Sigmoid colon (tissue), 4 donors: ENCODE results near the gene PRR3.

Source experiments
- EP300 ChIP-seq, 4 donors: sonication (generic); formaldehyde crosslinking; IDR thresholded peaks; one replicate each; pipeline ENCODE4 v1.6.1; 2017; ENCODE audit warnings: antibody characterized with exemption in 4 of 4
- POLR2A ChIP-seq, 2 donors: fragments of 450-650 bp; IDR thresholded peaks; one replicate each; pipeline ENCODE4 v1.6.1; 2016; ENCODE audit warnings: antibody characterized with exemption in 2 of 2, mild to moderate bottlenecking in 2 of 2, moderate library complexity in 2 of 2
- POLR2AphosphoS5 ChIP-seq, 4 donors: sonication (generic); formaldehyde crosslinking; IDR thresholded peaks; one replicate each; pipeline ENCODE4 v1.6.1; 2017; ENCODE audit warnings: antibody characterized with exemption in 4 of 4
- TF ChIP-seq, protein P1 (sequence below), 4 experiments: fragments of 450-650 bp in 3 of 4; fragments of 200-600 bp in 1 of 4; IDR thresholded peaks; one replicate each; pipeline ENCODE4 v1.5.1; 2016 to 2019; ENCODE audit warnings: antibody characterized with exemption in 4 of 4, mild to moderate bottlenecking in 3 of 4, moderate library complexity in 2 of 4

DNA sequence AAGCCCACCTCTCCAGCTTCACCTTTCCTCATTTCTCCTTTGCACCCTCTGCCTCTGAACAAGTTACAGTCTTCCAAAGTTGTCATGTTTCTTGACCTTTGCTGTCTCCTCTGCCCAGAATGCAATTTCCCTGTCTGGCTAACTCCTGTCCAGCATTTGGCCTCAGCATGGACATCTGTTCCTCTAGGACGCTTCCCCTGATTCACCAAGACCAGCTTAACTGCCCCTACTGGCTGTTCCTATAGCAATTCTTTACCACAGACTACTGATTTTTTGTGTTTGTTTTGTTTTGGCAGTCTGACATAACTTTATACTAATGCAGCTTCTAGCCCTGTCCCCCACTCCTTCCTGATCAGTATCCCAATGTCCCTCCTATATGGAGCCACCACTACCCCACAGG is 14.2 kb upstream of the PRR3 start:
- TF ChIP-seq, protein P1, sequence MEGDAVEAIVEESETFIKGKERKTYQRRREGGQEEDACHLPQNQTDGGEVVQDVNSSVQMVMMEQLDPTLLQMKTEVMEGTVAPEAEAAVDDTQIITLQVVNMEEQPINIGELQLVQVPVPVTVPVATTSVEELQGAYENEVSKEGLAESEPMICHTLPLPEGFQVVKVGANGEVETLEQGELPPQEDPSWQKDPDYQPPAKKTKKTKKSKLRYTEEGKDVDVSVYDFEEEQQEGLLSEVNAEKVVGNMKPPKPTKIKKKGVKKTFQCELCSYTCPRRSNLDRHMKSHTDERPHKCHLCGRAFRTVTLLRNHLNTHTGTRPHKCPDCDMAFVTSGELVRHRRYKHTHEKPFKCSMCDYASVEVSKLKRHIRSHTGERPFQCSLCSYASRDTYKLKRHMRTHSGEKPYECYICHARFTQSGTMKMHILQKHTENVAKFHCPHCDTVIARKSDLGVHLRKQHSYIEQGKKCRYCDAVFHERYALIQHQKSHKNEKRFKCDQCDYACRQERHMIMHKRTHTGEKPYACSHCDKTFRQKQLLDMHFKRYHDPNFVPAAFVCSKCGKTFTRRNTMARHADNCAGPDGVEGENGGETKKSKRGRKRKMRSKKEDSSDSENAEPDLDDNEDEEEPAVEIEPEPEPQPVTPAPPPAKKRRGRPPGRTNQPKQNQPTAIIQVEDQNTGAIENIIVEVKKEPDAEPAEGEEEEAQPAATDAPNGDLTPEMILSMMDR (IDR thresholded peaks at IDR 0.05) = no peak
- TF ChIP-seq POLR2AphosphoS5 (IDR thresholded peaks at IDR 0.05) (no peak), POLR2A (IDR thresholded peaks at IDR 0.05) (no peak), EP300 (IDR thresholded peaks at IDR 0.05) (no peak)
